OCI-LY1 (cell line): ENCODE results near the gene GPR176.

Source experiments
- EZH2 ChIP-seq: fragments of 200-600 bp; sonication (generic), shearing (Covaris generic); IDR thresholded peaks from 2 replicates; pipeline ENCODE4 v1.8.0; 2017; ENCODE audit warnings: borderline replicate concordance, mixed run types, mild to moderate bottlenecking, antibody characterized with exemption, low read length, moderate library complexity, mixed read lengths
- TF ChIP-seq, protein P1 (sequence below): fragments of 200-600 bp; sonication (generic), shearing (Covaris generic); IDR thresholded peaks from 2 replicates; pipeline ENCODE4 v1.5.1; 2017; ENCODE audit warnings: mild to moderate bottlenecking, antibody characterized with exemption, low read length, moderate library complexity, mixed read lengths

DNA sequence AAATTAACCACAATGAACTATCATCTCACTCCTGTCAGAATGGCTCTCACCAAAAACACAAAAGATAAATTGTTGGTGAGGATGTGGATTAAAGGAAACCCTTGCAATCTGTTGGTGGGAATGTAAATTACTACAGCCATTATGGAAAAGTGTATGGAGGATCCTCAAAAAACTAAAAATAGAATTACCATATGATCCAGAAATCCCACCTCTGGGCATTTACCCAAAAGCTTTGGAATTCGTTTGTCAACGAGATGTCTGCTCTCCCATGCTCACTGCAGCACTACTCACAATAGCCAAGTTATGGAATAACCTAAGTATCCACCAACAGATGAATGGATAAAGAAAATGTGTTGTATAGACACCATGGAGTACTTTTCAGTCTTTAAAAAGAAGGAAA, 159.1 kb downstream of the GPR176 start:
- TF ChIP-seq, protein P1, sequence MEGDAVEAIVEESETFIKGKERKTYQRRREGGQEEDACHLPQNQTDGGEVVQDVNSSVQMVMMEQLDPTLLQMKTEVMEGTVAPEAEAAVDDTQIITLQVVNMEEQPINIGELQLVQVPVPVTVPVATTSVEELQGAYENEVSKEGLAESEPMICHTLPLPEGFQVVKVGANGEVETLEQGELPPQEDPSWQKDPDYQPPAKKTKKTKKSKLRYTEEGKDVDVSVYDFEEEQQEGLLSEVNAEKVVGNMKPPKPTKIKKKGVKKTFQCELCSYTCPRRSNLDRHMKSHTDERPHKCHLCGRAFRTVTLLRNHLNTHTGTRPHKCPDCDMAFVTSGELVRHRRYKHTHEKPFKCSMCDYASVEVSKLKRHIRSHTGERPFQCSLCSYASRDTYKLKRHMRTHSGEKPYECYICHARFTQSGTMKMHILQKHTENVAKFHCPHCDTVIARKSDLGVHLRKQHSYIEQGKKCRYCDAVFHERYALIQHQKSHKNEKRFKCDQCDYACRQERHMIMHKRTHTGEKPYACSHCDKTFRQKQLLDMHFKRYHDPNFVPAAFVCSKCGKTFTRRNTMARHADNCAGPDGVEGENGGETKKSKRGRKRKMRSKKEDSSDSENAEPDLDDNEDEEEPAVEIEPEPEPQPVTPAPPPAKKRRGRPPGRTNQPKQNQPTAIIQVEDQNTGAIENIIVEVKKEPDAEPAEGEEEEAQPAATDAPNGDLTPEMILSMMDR = no peak
- no peak for TF ChIP-seq EZH2
